Skeletal muscle tissue (tissue), 4 donors: Measurements from ENCODE around the gene KRT23. TPM values are rescaled to one million over a fixed set of nuclear protein-coding genes. Genes with fewer than 3 reads are reported as not detected.

Experiments
- H3K27ac ChIP-seq: one replicate; pipeline ENCODE4 v1.7.0; 2013; ENCODE audit warnings: mild to moderate bottlenecking, low read depth, low read length, inconsistent platforms
- H3K27me3 ChIP-seq, 3 donors: one replicate each; pipeline ENCODE4 v1.7.0; 2013; ENCODE audit warnings: low read length in 3 of 3; ENCODE audit not compliant: control insufficient read depth in 3 of 3, insufficient read depth in 3 of 3
- H3K36me3 ChIP-seq, 3 donors: one replicate each; pipeline ENCODE4 v1.7.0; 2013; ENCODE audit warnings: low read length in 3 of 3; ENCODE audit not compliant: control insufficient read depth in 3 of 3, insufficient read depth in 3 of 3
- H3K4me1 ChIP-seq, 3 donors: one replicate each; pipeline ENCODE4 v1.7.0; 2013; ENCODE audit warnings: low read length in 3 of 3, mild to moderate bottlenecking in 3 of 3; ENCODE audit not compliant: control insufficient read depth in 3 of 3, insufficient read depth in 3 of 3
- H3K4me3 ChIP-seq, 3 donors: one replicate each; pipeline ENCODE4 v1.7.0; 2013; ENCODE audit warnings: low read length in 3 of 3
- H3K9ac ChIP-seq, 3 donors: one replicate each; pipeline ENCODE4 v1.7.0; 2013; ENCODE audit warnings: low read length in 3 of 3, mild to moderate bottlenecking in 3 of 3, moderate library complexity in 2 of 3, low read depth in 1 of 3
- H3K9me3 ChIP-seq, 3 donors: one replicate each; pipeline ENCODE4 v1.7.0; 2013; ENCODE audit warnings: low read length in 3 of 3; ENCODE audit not compliant: control insufficient read depth in 3 of 3
- total RNA-seq: library from RNA; depleted of rRNA; stranded (reverse); fragments of >200 nt; gene quantifications from one replicate; pipeline ENCODE4 v1.2.3, GENCODE V29; 2014
- donor health status: Osteomylitis.

KRT23 gene
- total RNA-seq, 1 donor from 2014 or later, result 0.52 TPM

DNA sequence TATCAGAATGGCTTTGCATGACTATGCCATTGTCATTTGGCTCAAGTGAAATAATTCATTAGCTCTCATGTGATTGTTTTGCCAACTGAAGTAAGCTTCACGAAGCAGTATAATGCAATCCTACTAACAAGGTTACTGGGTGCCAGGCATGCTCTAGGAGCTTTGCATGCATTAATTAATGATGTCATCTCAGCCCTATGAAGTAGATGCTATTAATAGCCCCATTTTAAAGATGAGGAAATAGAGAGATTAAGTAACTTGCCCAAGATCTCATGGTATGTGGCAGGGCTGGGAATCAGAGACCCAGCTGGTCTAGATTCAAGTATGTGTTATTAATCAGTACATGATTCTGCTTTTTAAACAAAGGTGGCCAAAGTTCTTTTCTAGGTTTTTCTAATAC is 15.2 kb upstream of the KRT23 start:
- Histone ChIP-seq H3K4me1 (peaks cover 0 to 24% (median 12%) of the 10 kb centered on the region in 3 donors), H3K9me3 (no peaks in the 10 kb centered on the region), H3K9ac (no peak overlapping the region), H3K36me3 (no peaks in the 10 kb centered on the region), H3K27ac (peak overlapping the region; percentile 29), H3K27me3 (peaks cover 0 to 8% (median 6%) of the 10 kb centered on the region in 3 donors), H3K4me3 (no peak overlapping the region)

DNA sequence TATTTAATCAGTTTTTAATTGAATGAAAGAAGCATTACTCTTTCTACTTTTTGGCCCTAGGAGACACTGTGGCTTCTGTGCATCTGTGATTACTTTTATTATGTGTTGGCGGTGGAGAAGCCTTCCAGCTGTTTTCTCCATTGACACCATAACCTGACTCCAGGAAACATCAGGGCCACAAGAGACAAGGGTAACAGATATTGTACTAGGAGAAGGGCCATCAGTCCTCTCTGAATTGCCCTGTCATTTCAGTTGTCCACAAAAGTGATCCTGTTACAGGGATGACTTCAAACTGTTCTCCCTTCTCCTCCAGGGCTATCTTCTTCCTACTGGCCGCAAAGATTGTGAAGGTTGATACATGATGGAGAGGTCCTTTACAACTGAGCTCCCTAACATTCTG is 14.7 kb upstream of the KRT23 start:
- Histone ChIP-seq H3K27ac (peak overlapping the region; percentile 29), H3K36me3 (no peaks in the 10 kb centered on the region), H3K4me1 (peaks cover 0 to 24% (median 12%) of the 10 kb centered on the region in 3 donors), H3K9ac (no peak overlapping the region), H3K9me3 (no peaks in the 10 kb centered on the region), H3K27me3 (peaks cover 0 to 8% (median 6%) of the 10 kb centered on the region in 3 donors), H3K4me3 (no peak overlapping the region)

DNA sequence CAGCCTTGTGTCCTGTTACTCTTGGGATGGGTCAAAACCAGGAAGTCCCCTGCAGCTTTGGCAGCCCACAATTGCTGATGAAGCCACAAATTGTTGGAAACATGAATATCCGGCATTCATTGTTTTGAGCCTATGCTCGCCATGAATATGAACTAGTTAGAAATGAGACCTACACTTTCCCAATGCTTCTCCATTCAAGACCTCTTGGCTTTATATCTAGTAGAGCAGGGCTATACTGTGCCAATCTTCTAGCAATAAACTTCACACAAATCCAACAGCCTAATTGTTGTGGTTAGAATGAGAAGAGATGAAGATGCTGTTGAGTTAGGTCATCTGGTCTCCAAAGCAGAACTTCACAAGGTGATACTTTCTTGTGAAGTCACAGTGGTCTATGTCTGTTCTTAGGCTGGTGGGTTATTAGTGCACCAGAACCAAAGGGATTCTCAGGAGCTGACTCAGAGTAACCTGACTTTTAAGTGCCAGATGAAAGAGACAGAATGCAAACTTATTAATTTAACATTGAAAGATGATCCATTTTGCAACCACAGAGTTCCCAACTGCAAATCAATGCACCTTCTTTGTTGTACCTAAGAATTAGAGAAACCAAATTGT is 13.7 kb upstream of the KRT23 start:
- H3K4me3 ChIP-seq, result no peak overlapping the region
- H3K27me3 ChIP-seq, result peaks cover 0 to 10% (median 8%) of the 10 kb centered on the region in 3 donors
- no peak overlapping the region for H3K9ac ChIP-seq
- H3K4me1 ChIP-seq, result peaks cover 0 to 24% (median 12%) of the 10 kb centered on the region in 3 donors
- H3K9me3 ChIP-seq, result no peaks in the 10 kb centered on the region
- H3K27ac ChIP-seq, result no peak overlapping the region
- H3K36me3 ChIP-seq, result no peaks in the 10 kb centered on the region

- Histone ChIP-seq H3K4me3 (no peak overlapping the region), H3K4me1 (peaks cover 0 to 24% (median 12%) of the 10 kb centered on the region in 3 donors), H3K9ac (no peak overlapping the region), H3K27me3 (peaks cover 0 to 10% (median 8%) of the 10 kb centered on the region in 3 donors), H3K27ac (no peak overlapping the region), H3K36me3 (no peaks in the 10 kb centered on the region), H3K9me3 (no peaks in the 10 kb centered on the region)
Observed at GRCh38 chr17:40950176-40950575, 12.7 kb upstream of the KRT23 start.

DNA sequence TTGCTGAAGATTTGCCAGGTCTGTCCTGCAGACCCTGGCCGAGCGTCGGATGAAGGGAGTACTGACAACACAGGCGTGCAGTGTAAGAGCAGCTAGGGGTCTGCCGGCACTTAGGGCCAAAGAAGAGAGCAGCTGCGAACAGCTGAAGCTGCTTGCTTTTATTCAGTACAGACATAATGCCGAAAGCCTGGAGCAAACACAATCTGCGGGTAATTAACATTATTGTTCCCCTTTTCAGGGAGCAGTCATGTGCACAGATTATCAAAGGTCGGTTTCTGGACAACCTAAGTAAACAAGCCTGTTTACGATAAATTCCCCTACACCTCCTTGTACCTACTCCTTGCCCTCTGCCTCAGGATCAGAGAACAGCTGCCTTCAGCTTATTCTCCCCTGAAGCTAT is 12.0 kb upstream of the KRT23 start:
- Histone ChIP-seq H3K4me1 (peaks cover 0 to 24% (median 12%) of the 10 kb centered on the region in 3 donors), H3K27ac (no peak overlapping the region), H3K27me3 (peaks cover 0 to 10% (median 8%) of the 10 kb centered on the region in 3 donors), H3K4me3 (no peak overlapping the region), H3K9ac (no peak overlapping the region), H3K9me3 (no peaks in the 10 kb centered on the region), H3K36me3 (no peaks in the 10 kb centered on the region)

DNA sequence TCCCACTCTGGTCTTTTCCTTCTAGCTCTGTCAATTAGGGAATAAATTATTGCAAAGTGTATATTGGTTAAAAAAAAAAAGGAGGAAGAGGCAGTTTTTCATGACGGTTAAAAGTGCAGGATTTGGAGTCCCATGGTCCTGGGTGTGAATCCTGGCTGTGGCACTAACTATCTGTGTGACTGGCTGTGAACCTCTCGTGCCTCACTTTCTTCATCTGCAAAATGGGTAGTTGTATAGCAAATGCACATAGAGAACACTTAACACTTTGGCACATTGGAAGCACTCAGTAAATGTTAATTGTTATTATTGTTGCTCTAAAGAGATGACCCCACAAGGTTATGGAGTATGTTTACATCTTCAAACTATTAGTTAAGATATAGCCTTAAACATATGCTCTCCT is 10.5 kb upstream of the KRT23 start:
- Histone ChIP-seq H3K27me3 (peaks cover 0 to 10% (median 8%) of the 10 kb centered on the region in 3 donors), H3K9ac (no peak overlapping the region), H3K9me3 (no peaks in the 10 kb centered on the region), H3K36me3 (no peaks in the 10 kb centered on the region), H3K27ac (no peak overlapping the region), H3K4me1 (peaks cover 0 to 21% (median 7%) of the 10 kb centered on the region in 3 donors), H3K4me3 (no peak overlapping the region)

DNA sequence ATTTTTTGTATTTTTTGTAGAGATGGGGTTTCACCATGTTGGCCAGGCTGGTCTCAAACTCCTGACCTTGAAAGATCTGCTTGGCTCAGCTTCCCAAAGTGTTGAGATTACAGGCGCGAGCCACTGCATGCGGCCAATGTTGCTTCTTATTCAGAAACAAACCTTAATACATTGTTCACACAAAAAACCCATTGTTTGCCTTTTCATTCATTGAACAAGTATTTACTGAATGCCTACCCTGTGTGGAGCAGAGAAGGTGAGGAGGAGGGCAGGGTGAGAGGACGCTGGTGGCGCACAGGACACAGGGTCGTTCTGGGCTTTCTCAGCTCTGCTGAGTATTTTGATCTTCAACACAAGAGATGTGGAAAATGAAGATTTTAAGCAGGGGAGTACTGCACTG is 8.0 kb upstream of the KRT23 start:
- Histone ChIP-seq H3K9ac (no peak overlapping the region), H3K4me1 (peaks cover 0 to 9% (median 6%) of the 10 kb centered on the region in 3 donors), H3K27me3 (peaks cover 0 to 10% (median 8%) of the 10 kb centered on the region in 3 donors), H3K4me3 (no peak overlapping the region), H3K9me3 (no peaks in the 10 kb centered on the region), H3K36me3 (no peaks in the 10 kb centered on the region), H3K27ac (no peak overlapping the region)

DNA sequence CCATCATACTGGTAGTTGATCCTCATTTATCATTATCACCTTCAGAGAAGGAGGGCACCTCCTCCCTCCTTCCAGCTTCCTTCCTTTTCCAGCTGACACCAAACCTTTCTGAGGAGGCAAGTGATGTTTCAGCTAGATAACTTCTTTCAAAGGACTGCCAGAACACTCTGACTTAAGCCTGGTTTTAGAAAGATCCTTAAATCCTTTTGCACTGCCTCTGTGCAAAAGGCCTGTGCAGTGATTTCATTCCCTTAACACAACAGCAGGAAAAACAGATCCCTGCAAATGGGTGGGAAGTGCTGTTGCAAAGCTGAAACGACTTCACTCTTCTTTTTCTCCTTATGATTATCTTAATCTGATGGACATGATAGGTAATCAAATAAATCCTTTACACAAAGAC is 7.1 kb upstream of the KRT23 start:
- Histone ChIP-seq H3K9ac (no peak overlapping the region), H3K27ac (no peak overlapping the region), H3K4me3 (no peak overlapping the region), H3K4me1 (peaks cover 0 to 4% (median 2%) of the 10 kb centered on the region in 3 donors), H3K36me3 (no peaks in the 10 kb centered on the region), H3K27me3 (peaks cover 0 to 8% (median 8%) of the 10 kb centered on the region in 3 donors), H3K9me3 (no peaks in the 10 kb centered on the region)

GRCh38 chr17:40942553-40942952 is 5.1 kb upstream of the KRT23 start:
- Histone ChIP-seq H3K4me1 (peaks cover 0 to 7% (median 4%) of the 10 kb centered on the region in 3 donors), H3K9me3 (no peaks in the 10 kb centered on the region), H3K4me3 (no peak overlapping the region), H3K9ac (no peak overlapping the region), H3K27me3 (peaks cover 0 to 4% (median 0%) of the 10 kb centered on the region in 3 donors), H3K27ac (no peak overlapping the region), H3K36me3 (no peaks in the 10 kb centered on the region)

- H3K27me3 ChIP-seq, result no peaks in the 10 kb centered on the region
- no peak overlapping the region for H3K9ac ChIP-seq
- H3K4me3 ChIP-seq, result no peak overlapping the region
- no peaks in the 10 kb centered on the region for H3K36me3 ChIP-seq
- H3K27ac ChIP-seq, result no peak overlapping the region
- H3K4me1 ChIP-seq, result peaks cover 4 to 9% (median 7%) of the 10 kb centered on the region in 3 donors
- no peaks in the 10 kb centered on the region for H3K9me3 ChIP-seq
Observed at GRCh38 chr17:40940266-40940665, 2.8 kb upstream of the KRT23 start.
